Esophagus squamous epithelium (tissue), 5 donors: Measurements from ENCODE around the gene ZNRF3. TPM values are rescaled to one million over a fixed set of nuclear protein-coding genes. Genes with fewer than 3 reads are reported as not detected.
A peak's percentile ranks its signal among the peaks of the same experiment; 100 is the strongest.

ENCODE experiments used
- DNase-seq: peaks from one replicate; lab custom pipeline; 2025; lab: John Stamatoyannopoulos, UW
- H3K27ac ChIP-seq, 4 donors: fragments of 200-600 bp; sonication (generic); one replicate each; pipeline ENCODE4 v1.5.1; 2016 to 2019; ENCODE audit warnings: mild to moderate bottlenecking in 1 of 4
- H3K27me3 ChIP-seq, 4 donors: fragments of 200-600 bp; sonication (generic); 1 replicate in 3 of 4; 2 replicates in 1 of 4; pipeline versions ENCODE4 v1.5.1 to v1.6.0; 2017 to 2021; ENCODE audit warnings: antibody characterized with exemption in 1 of 4
- H3K36me3 ChIP-seq, 3 donors: fragments of 200-600 bp; sonication (generic); one replicate each; pipeline ENCODE4 v1.5.1; 2016 to 2019
- H3K4me1 ChIP-seq, 3 donors: fragments of 200-600 bp; sonication (generic); one replicate each; pipeline ENCODE4 v1.5.1; 2017 to 2019
- H3K4me3 ChIP-seq, 4 donors: fragments of 200-600 bp; sonication (generic); 1 replicate in 3 of 4; 2 replicates in 1 of 4; pipeline ENCODE4 v1.5.1; 2016 to 2019; ENCODE audit warnings: mild to moderate bottlenecking in 2 of 4, moderate library complexity in 1 of 4
- H3K9me3 ChIP-seq, 3 donors: fragments of 200-600 bp; sonication (generic); one replicate each; pipeline ENCODE4 v1.5.1; 2016 to 2019
- POLR2A ChIP-seq, 4 donors: fragments of 450-650 bp; IDR thresholded peaks; one replicate each; pipeline ENCODE4 v1.6.1; 2017; ENCODE audit warnings: antibody characterized with exemption in 4 of 4, mild to moderate bottlenecking in 4 of 4, moderate library complexity in 3 of 4
- WGBS, 2 donors: methylation state at CpG; one replicate each; pipeline ENCODE4 v1.1.5; 2018; 5-methylcytosine and 5-hydroxymethylcytosine counted together
- intact Hi-C: fragments of 100-400 bp; cut with DNase I; formaldehyde crosslinking; loops from one replicate; pipeline ENCODE4 v1.15.0; 2022
- total RNA-seq, 4 donors: library from RNA; depleted of rRNA; stranded (reverse); fragments of >200 nt; gene quantifications; one replicate each; pipeline ENCODE4 v1.1.0, GENCODE V29; 2016
- TF ChIP-seq, protein P1 (sequence below), 6 experiments: fragments of 450-650 bp in 4 of 6; fragments of 200-600 bp in 2 of 6; sonication (generic) in 2 of 6; IDR thresholded peaks; one replicate each; pipeline ENCODE4 v1.5.1; 2016 to 2019; ENCODE audit warnings: antibody characterized with exemption in 6 of 6, mild to moderate bottlenecking in 4 of 6, moderate library complexity in 4 of 6
- donor health status: DM: yes; HTN: yes; CAD: no.

ZNRF3 gene
- total RNA-seq, 4 donors from 2014 or later, result 6.6 to 10.9 (median 7.2) TPM

DNA sequence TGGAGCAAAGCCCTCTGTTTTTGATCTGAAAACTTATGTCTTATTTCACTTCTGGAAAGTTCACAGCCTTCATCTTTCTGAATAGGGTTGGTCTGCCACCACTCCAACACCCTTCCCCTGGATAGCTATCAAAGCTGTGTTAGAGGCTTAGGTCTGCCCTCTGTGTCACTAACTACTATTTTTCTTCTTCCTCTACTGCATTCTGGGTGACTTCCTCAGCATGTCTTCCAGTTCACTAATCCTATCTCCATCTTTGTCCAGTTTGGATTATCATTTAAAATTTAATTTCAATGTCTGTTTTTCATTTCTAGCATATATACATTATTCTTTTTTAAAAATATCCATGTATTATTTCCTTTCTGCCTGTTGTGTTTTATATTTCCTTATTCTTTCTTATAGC lies 84.6 kb downstream of the ZNRF3 start:
- Histone ChIP-seq H3K27me3 (no peaks in the 10 kb centered on the region), H3K36me3 (no peaks in the 10 kb centered on the region), H3K4me1 (peaks cover 0 to 49% (median 0%) of the 10 kb centered on the region in 3 donors), H3K9me3 (no peaks in the 10 kb centered on the region), H3K4me3 (no peak overlapping the region), H3K27ac (peak overlapping the region in 2 of 4 donors; percentile 49 to 69)
- TF ChIP-seq, protein P1, sequence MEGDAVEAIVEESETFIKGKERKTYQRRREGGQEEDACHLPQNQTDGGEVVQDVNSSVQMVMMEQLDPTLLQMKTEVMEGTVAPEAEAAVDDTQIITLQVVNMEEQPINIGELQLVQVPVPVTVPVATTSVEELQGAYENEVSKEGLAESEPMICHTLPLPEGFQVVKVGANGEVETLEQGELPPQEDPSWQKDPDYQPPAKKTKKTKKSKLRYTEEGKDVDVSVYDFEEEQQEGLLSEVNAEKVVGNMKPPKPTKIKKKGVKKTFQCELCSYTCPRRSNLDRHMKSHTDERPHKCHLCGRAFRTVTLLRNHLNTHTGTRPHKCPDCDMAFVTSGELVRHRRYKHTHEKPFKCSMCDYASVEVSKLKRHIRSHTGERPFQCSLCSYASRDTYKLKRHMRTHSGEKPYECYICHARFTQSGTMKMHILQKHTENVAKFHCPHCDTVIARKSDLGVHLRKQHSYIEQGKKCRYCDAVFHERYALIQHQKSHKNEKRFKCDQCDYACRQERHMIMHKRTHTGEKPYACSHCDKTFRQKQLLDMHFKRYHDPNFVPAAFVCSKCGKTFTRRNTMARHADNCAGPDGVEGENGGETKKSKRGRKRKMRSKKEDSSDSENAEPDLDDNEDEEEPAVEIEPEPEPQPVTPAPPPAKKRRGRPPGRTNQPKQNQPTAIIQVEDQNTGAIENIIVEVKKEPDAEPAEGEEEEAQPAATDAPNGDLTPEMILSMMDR (IDR thresholded peaks at IDR 0.05), result no peak
- no peak for TF ChIP-seq POLR2A (IDR thresholded peaks at IDR 0.05)
- intact Hi-C loops, result no loop called here
- DNase-seq, result no peak

DNA sequence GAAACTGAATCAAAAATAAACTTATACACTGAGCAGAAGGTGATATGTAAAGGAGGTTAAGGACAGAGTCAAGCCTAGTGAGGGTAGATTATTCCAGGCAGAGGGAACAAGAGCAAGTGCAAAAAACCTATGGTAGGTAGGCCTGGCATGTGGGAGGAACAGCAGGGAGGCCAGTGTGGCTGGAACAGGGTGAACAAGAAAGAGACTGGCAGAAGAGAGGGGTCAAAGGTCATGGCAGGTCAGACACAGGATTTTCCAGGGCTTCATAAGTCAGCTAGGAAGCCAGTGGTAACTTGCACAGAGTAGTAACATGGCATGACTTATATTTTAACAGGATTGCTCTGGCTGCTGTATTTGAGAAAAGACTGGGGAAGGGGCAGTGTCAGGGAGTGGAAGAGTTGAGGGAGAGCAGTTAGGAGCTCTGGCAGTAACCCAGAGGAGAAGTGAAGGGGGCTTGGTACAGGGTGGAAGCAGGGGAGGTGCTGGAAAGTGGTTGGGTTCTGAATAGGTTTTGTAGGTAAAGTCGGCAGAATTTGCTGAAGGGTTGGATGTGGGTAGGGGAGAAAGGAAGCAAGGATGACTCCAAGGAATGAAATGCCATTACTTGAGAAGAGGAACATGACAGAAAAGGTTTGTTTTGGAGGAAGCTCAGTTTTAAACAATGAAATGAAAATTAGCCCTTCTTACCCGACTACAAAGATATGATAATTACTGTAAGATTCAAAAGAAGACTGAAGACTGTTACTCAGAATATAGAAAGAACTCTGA lies 86.2 kb downstream of the ZNRF3 start:
- intact Hi-C loops, result no loop called here
- no peak for DNase-seq
- TF ChIP-seq, protein P1 (IDR thresholded peaks at IDR 0.05), result no peak
- TF ChIP-seq POLR2A (IDR thresholded peaks at IDR 0.05), result no peak
- 52 to 71% methylated on average over 2 of the region's 2 CpGs for WGBS, 2 donors
- Histone ChIP-seq H3K9me3 (no peaks in the 10 kb centered on the region), H3K27me3 (no peaks in the 10 kb centered on the region), H3K27ac (no peak overlapping the region), H3K4me1 (peaks cover 0 to 33% (median 0%) of the 10 kb centered on the region in 3 donors), H3K36me3 (no peaks in the 10 kb centered on the region), H3K4me3 (no peak overlapping the region)

DNA sequence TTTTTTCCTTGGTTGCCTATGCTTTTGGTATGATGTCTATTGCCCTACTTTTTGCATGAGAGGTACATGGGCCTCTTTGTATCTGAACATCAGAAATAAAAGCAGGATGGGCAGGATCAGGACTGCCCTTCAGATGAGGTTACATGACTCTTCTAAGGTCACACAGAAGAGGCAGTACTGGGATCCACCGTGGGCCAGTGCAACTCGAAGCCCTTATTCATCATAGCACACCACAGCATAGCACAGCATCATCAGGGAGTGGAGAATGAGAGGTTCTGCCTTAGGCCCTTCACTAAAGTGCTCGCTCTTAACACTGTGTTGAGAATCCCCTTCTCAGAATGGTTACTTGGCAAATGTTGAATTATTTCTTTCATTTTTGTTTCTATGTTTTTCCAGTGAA lies 90.0 kb downstream of the ZNRF3 start:
- Histone ChIP-seq H3K36me3 (no peaks in the 10 kb centered on the region), H3K27ac (no peak overlapping the region), H3K9me3 (no peaks in the 10 kb centered on the region), H3K27me3 (no peaks in the 10 kb centered on the region), H3K4me3 (no peak overlapping the region), H3K4me1 (peaks cover 12 to 41% (median 22%) of the 10 kb centered on the region in 3 donors)
- TF ChIP-seq, protein P1 (IDR thresholded peaks at IDR 0.05), result no peak
- TF ChIP-seq POLR2A (IDR thresholded peaks at IDR 0.05), result no peak
- WGBS, 2 donors, result 71 to 95% methylated on average over 2 to 3 of the region's 3 CpGs
- intact Hi-C loops, result no loop called here
- no peak for DNase-seq

DNA sequence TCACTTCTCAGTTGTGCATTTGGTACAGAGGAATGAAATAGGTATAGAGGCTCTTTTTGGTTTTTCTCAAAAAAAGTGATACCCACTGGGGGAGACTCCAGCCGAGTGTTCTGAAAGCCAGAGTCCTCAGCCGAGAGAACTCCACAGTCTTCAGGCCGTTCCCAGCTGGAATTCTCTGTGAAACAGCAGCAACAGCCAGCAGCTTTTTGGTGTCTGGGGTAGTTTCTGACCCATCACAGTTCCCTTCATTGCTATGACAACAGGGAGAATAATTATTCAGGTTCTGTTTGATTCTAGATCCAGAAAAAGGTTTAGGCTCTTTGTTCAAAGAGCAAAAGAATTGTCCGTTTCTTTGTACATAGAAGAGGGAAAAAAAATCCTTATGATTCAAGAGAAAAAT lies 93.7 kb downstream of the ZNRF3 start:
- Histone ChIP-seq H3K4me1 (peaks cover 14 to 36% (median 22%) of the 10 kb centered on the region in 3 donors), H3K27me3 (no peaks in the 10 kb centered on the region), H3K27ac (peak overlapping the region; percentile 18 to 76 (median 34)), H3K36me3 (no peaks in the 10 kb centered on the region), H3K4me3 (peak overlapping the region in 2 of 4 donors; percentile 23 to 54), H3K9me3 (no peaks in the 10 kb centered on the region)
- no peak for DNase-seq
- WGBS, 2 donors, result 32 to 34% methylated on average over 4 of the region's 4 CpGs
- intact Hi-C loops, result no loop called here
- TF ChIP-seq, protein P1 (IDR thresholded peaks at IDR 0.05), result no peak
- no peak for TF ChIP-seq POLR2A (IDR thresholded peaks at IDR 0.05)

DNA sequence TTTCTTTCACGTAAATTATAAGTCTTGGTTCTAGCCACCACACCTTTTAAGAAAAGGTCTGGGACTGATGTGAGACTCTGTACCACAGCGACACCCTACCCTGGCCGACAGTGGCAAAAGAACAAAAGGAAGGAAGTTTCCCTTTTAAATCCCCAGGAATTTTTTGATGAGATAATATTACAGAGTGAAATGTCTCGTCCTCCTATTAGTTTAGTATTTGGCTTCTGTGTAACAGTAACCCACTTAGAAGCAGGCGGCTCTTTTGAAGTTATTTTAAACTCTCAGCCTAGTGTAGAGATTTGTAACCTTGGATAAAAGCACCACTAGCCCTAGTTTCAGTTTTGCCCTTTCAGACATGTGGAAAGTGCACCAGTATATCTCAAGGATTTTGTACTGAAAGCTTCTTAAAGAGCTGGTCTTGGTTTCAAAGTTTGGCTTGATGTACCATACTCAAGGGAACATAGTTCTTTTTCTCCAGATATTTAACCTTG lies 94.2 kb downstream of the ZNRF3 start:
- Histone ChIP-seq H3K4me3 (peak overlapping the region in 3 of 4 donors; percentile 6 to 54 (median 23)), H3K4me1 (peaks cover 14 to 38% (median 22%) of the 10 kb centered on the region in 3 donors), H3K36me3 (no peaks in the 10 kb centered on the region), H3K27me3 (no peaks in the 10 kb centered on the region), H3K27ac (peak overlapping the region; percentile 18 to 76 (median 34)), H3K9me3 (no peaks in the 10 kb centered on the region)
- WGBS, 2 donors, result 28 to 32% methylated on average over 5 of the region's 5 CpGs
- TF ChIP-seq POLR2A (IDR thresholded peaks at IDR 0.05), result no peak
- TF ChIP-seq, protein P1 (IDR thresholded peaks at IDR 0.05), result no peak
- intact Hi-C loops, result no loop called here
- DNase-seq, result no peak
